H1 (cell line): ENCODE results near the gene GREB1L.

ENCODE experiments used
- ASH2L ChIP-seq: fragments of 200-600, 300-600 bp; sonication (generic); IDR thresholded peaks from one replicate; pipeline ENCODE4 v1.7.1; 2017; ENCODE audit warnings: low read length
- CTCF ChIP-seq, 3 experiments: IDR thresholded peaks; 1 replicate in 2 of 3; 2 replicates in 1 of 3; pipeline versions ENCODE4 v1.5.1 to v1.6.1; 2011; ENCODE audit warnings: low read length in 3 of 3, mild to moderate bottlenecking in 3 of 3, inconsistent platforms in 2 of 3, low read depth in 1 of 3, moderate library complexity in 1 of 3; ENCODE audit not compliant: insufficient read depth in 1 of 3; ENCODE audit errors: control extremely low read depth in 1 of 3
- EGR1 ChIP-seq: IDR thresholded peaks from 2 replicates; pipeline ENCODE4 v1.6.1; 2011; ENCODE audit warnings: low read depth, low read length, borderline replicate concordance
- JUN ChIP-seq: IDR thresholded peaks from 2 replicates; pipeline ENCODE4 v1.6.1; 2011; ENCODE audit warnings: low read depth, mild to moderate bottlenecking, improper control_type of control experiment, low read length
- JUND ChIP-seq: IDR thresholded peaks from 2 replicates; pipeline ENCODE4 v1.6.1; 2011; ENCODE audit warnings: mild to moderate bottlenecking, improper control_type of control experiment, low read length
- NANOG ChIP-seq: IDR thresholded peaks from 2 replicates; pipeline ENCODE4 v1.6.1; 2011; ENCODE audit warnings: low read length, low read depth, mild to moderate bottlenecking, inconsistent platforms; ENCODE audit not compliant: insufficient read depth, poor library complexity, severe bottlenecking
- NRF1 ChIP-seq: IDR thresholded peaks from 2 replicates; pipeline ENCODE4 v1.6.1; 2011; ENCODE audit warnings: mild to moderate bottlenecking, low read depth, low read length, improper control_type of control experiment
- PHF8 ChIP-seq: fragments of 200-600 bp; sonication (generic); conservative IDR thresholded peaks from 2 replicates; pipeline ENCODE4 v1.7.1; 2012; ENCODE audit warnings: low read depth, mild to moderate bottlenecking, inconsistent platforms, low read length, moderate library complexity
- POLR2A ChIP-seq, 2 experiments: IDR thresholded peaks; 1 replicate in 1 of 2; 2 replicates in 1 of 2; pipeline ENCODE4 v1.6.1; 2011; ENCODE audit warnings: low read depth in 2 of 2, low read length in 2 of 2, mild to moderate bottlenecking in 2 of 2; ENCODE audit errors: control extremely low read depth in 1 of 2
- POLR2AphosphoS5 ChIP-seq: IDR thresholded peaks from 2 replicates; pipeline ENCODE4 v1.6.1; 2011; ENCODE audit warnings: low read depth, low read length
- POU5F1 ChIP-seq: IDR thresholded peaks from 2 replicates; pipeline ENCODE4 v1.6.1; 2011; ENCODE audit warnings: low read depth, mild to moderate bottlenecking, low read length, moderate library complexity
- RXRA ChIP-seq: IDR thresholded peaks from 2 replicates; pipeline ENCODE4 v1.6.1; 2011; ENCODE audit warnings: low read depth, mild to moderate bottlenecking, low read length, moderate library complexity; ENCODE audit not compliant: insufficient read depth
- SP1 ChIP-seq: IDR thresholded peaks from 2 replicates; pipeline ENCODE4 v1.6.1; 2011; ENCODE audit warnings: low read depth, low read length
- TBP ChIP-seq: IDR thresholded peaks from 2 replicates; pipeline ENCODE4 v1.6.1; 2011; ENCODE audit warnings: low read depth, low read length, improper control_type of control experiment

GRCh38 chr18:21364471-21364870 is 122.4 kb downstream of the GREB1L start:
- TF ChIP-seq CTCF (IDR thresholded peaks at IDR 0.05; ENCODE audit: control extremely low read depth in 1 of 3, insufficient read depth in 1 of 3, low read depth in 1 of 3, low read length in 3 of 3): no peak
- no peak for TF ChIP-seq RXRA
- TF ChIP-seq POLR2A (IDR thresholded peaks at IDR 0.05; ENCODE audit: control extremely low read depth in 1 of 2, low read depth in 2 of 2, low read length in 2 of 2): no peak
- TF ChIP-seq PHF8: no peak
- no peak for TF ChIP-seq ASH2L
- TF ChIP-seq EGR1: no peak
- no peak for TF ChIP-seq POU5F1
- TF ChIP-seq TBP: no peak
- no peak for TF ChIP-seq JUN
- no peak for TF ChIP-seq JUND
- no peak for TF ChIP-seq POLR2AphosphoS5
- no peak for TF ChIP-seq SP1
- TF ChIP-seq NANOG: no peak
- TF ChIP-seq NRF1: no peak
